ENCODE data around the gene SCD5.

The SCD5 gene

GRCh38 chr4:82792912-82793649 is 5.5 kb downstream of the SCD5 start:
- DNase-seq, result no peak

DNA sequence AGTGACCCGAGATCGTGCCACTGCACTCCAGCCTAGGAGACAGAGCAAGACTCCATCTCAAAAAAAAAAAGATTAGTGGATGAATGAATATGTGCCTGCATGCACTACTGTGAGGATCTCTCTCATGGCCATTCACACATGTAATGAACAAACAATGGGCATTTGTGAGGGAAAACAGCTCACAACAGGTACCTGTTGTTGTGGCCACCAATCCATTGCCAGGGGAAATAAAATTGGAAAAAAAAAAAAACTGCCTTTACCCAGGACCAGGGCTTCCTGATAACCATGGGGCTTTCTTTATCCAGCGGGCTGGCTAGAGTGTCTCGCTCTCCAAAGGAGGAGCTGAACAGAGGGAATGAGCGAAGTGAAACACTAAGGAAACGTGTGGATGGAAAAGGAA is 7.4 kb downstream of the SCD5 start:
- no peak for DNase-seq

- no peak for DNase-seq
These were observed 8.4 kb downstream of the SCD5 start for GRCh38 chr4:82790060-82790660.

DNA sequence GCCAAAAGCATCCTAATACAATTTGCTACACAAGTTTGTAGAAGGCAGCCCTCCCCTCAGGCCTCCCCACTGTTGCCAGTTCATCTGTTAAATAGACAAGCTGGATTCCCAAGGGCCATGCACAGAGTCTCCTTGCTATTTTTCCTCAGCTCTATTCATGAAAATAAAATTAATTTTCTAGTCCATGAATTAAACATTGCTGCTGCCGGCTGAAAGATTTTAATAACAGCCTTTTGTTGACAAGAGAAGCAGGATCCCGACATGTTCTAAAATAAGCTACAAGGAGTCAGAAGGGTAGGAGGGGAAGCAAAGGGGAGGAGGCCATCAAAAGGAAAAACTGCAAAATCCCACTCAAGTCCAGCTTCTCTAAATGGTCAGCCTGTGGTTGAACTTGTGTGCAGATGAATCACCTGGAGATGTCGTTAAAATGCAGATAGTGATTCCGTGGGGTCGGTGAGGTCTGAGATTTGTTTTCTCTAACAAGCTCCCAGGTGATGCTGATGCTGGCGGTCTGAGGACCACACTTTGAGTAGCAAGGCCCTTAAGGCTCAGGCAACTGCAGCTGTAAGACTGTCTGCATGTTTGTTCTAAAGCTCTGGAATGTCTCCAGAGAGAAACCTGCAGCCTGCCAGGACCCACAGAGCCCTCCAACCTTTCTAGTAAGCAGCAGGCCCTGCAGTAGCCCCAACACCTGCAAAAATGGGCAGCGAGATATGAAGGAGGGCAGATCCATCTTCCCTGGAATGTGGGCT is 9.4 kb downstream of the SCD5 start:
- no peak for DNase-seq

GRCh38 chr4:82787342-82787741 is 11.3 kb downstream of the SCD5 start:
- no peak for DNase-seq

- no peak for DNase-seq
These were observed 11.8 kb downstream of the SCD5 start for GRCh38 chr4:82786828-82787227.

- DNase-seq, result no peak
These were observed 12.8 kb downstream of the SCD5 start for GRCh38 chr4:82785611-82786400.

GRCh38 chr4:82784681-82785610 is 13.7 kb downstream of the SCD5 start:
- DNase-seq, result no peak

- DNase-seq, result no peak
These were observed 15.8 kb downstream of the SCD5 start for GRCh38 chr4:82782626-82783345.

GRCh38 chr4:82780752-82781231 is 17.8 kb downstream of the SCD5 start:
- DNase-seq, result peak; percentile 7

GRCh38 chr4:82780170-82780751 is 18.3 kb downstream of the SCD5 start:
- DNase-seq, result no peak

DNA sequence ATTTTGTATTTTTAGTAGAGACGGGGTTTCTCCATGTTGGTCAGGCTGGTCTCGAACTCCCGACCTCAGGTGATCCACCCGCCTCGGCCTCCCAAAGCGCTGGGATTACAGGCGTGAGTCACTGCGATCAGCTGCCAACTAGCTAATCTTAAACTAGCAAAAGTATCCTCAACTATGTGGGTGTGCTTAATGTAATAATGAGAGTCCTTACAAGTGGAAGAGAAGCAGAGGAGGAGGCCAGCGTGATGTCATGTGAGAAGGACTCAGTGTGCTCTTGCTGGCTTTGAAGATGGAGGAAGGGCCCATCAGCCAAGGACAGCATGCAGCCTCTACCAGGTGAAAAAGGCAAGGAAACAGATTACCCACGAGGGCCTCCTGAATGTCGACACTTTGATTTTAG is 19.6 kb downstream of the SCD5 start:
- no peak for DNase-seq

DNA sequence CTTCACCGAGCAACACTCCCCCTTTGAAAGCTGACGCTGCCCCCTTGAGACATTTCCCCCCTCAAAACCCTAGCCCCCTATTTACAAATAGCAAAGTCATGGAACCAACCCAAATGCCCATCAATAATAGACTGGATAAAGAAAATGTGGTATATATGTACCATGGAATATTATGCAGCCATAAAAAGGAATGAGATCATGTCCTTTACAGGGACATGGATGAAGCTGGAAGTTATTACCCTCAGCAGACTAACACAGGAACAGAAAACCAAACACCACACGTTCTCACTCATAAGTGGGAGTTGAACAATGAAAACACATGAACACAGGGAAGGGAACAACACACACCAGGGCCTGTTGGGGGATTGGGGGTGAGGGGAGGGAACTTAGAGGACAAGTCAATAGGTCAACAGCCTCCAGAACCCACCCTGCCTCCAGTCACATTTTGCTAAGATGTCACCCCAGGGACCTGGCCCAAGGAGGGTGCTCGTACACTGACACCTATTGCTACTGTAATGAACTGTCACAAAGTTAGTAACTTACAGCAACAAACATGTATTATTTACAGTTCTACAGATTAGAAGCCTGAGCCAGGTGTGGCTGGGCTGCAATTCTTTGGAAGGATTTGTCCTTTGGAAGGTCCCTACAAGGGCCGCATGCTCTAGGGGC is 20.6 kb downstream of the SCD5 start:
- no peak for DNase-seq

DNA sequence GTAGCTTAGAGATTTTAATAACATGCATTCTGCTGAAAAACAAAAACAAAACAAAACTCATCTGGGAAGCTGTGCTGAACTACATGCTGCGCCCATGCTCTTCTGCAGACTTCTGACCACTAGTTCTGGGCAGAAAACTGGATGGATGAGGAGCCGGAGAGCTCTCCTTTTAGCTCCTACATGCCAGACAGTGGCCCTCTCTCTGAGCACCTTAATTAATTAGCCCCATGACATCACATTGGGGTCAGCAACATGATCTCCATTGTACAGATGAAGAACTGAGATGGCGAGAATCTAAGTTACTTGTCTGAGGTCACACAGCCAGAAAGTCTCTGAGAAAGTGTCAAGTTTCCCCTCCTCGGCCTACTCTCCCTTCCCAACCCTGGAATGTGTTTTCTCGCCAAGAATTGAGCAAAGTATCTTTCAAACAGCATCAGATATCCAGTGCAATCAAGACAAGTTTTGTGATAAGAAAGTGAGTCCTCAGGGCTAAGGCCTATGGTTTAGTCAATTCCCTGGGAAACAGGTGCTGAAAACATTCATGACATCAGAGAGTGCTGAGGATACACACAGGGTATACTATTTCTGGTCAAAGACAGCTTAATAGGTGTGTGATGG is 21.6 kb downstream of the SCD5 start:
- no peak for DNase-seq

GRCh38 chr4:82775243-82775642 is 23.4 kb downstream of the SCD5 start:
- no peak for DNase-seq

DNA sequence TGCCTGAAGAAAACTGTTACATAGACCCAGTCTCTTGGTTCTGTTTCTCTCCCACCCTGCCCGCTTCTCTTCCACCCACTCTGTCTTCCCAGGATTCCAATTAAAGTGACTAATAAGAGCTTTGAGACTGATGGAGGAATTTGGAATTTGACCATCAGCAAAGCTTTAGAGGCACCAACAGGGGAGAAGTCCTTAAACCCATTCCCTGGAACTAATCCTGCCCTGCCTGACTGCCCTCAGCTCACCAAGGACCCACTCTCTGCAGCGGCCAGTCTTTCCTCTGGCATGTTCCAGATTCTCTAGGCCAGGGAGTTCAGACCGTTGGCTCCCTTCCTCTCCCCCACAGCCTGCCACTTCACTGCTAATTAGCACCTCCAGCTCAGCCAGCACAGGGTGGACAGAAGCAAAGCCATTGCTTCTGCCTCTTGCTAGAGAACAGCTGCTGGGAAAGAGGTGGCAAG is 23.9 kb downstream of the SCD5 start:
- no peak for DNase-seq

- DNase-seq, result no peak
These were observed 25.5 kb downstream of the SCD5 start for GRCh38 chr4:82773057-82773456.

DNA sequence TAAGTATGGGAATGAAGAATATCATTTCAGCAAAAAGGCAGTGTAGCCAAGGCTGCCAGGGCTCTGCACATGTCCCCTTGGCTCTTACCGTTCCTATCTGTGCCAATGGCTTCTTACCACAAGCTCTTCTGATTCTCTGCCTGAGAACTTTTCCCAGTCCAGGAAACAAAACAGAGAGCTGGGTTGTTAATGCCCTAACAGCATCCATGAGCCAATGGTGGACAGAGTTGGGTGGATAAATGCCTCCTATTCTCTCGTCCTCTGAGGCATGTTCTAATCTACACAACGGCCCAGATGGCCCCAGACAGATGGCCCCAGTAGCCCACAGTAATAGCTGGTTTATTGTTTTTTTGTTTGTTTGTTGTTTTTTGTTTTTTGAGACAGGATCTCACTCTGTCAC is 28.0 kb downstream of the SCD5 start:
- no peak for DNase-seq

DNA sequence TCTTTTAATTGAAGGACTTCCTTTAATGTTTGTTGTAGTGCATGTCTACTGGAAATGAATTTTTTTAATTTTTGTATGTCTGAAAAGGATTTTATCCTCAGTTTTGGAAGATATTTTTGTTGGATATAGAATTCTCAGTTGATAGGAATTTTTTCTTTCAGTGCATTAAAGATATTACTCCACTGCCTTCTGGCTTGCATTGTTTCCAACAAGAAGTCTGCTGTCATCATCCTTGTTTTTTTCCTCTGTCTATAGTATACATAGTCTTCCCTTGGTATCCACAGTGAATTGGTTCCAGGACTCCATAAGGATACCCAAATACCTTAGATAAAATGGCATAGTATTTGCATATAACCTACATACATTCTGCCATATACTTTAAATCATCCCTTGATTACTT is 33.5 kb downstream of the SCD5 start:
- no peak for DNase-seq

GRCh38 chr4:82761229-82761628 is 37.4 kb downstream of the SCD5 start:
- DNase-seq, result no peak

Measured in activated gamma-delta T cell treated with Interleukin-2 at 50 U/mL for 16 hours (primary cell).